HG03565 (cell line): ENCODE results near the gene NKAIN1.
"Not testable (repeated sequence)": the region's sequence is repeated elsewhere in the genome, so short reads cannot be mapped to it uniquely, and the experiment has no call there.

ENCODE experiments used
- ATAC-seq: cut with Tn5 transposase; IDR thresholded peaks from one replicate; pipeline ENCODE4 v1.9.1; 2021; ENCODE audit warnings: mild to moderate bottlenecking, moderate library complexity; ENCODE audit not compliant: unreplicated experiment

The NKAIN1 gene

GRCh38 chr1:31155216-31155806 lies 84.4 kb downstream of the NKAIN1 start:
- ATAC-seq, result no peak

- no peak for ATAC-seq
Observed at GRCh38 chr1:31154632-31155215, 85.0 kb downstream of the NKAIN1 start.

- ATAC-seq, result no peak
Observed at GRCh38 chr1:31154000-31154631, 85.6 kb downstream of the NKAIN1 start.

GRCh38 chr1:31153423-31153822 lies 86.3 kb downstream of the NKAIN1 start:
- ATAC-seq, result no peak

GRCh38 chr1:31152181-31152795 lies 87.4 kb downstream of the NKAIN1 start:
- no peak for ATAC-seq

GRCh38 chr1:31151402-31151801 lies 88.3 kb downstream of the NKAIN1 start:
- no peak for ATAC-seq

- ATAC-seq, result no peak
Observed at GRCh38 chr1:31148409-31148808, 91.3 kb downstream of the NKAIN1 start.

GRCh38 chr1:31145648-31146047 lies 94.0 kb downstream of the NKAIN1 start:
- no peak for ATAC-seq

- ATAC-seq, result no peak
Observed at GRCh38 chr1:31144442-31144841, 95.2 kb downstream of the NKAIN1 start.

- ATAC-seq, result no peak
Observed at GRCh38 chr1:31143455-31143854, 96.2 kb downstream of the NKAIN1 start.

- ATAC-seq, result no peak
Observed at GRCh38 chr1:31142406-31142805, 97.3 kb downstream of the NKAIN1 start.

- no peak for ATAC-seq
Observed at GRCh38 chr1:31140299-31140698, 99.4 kb downstream of the NKAIN1 start.

GRCh38 chr1:31138797-31139521 lies 100.7 kb downstream of the NKAIN1 start:
- ATAC-seq, result not testable (repeated sequence)

GRCh38 chr1:31137873-31138272 lies 101.8 kb downstream of the NKAIN1 start:
- not testable (repeated sequence) for ATAC-seq

- ATAC-seq, result no peak
Observed at GRCh38 chr1:31135973-31136600, 103.6 kb downstream of the NKAIN1 start.

- no peak for ATAC-seq
Observed at GRCh38 chr1:31133368-31133767, 106.3 kb downstream of the NKAIN1 start.
